T-helper 9 cell (primary cell): ENCODE results near the gene F13B.
"Not testable (repeated sequence)": the region's sequence is repeated elsewhere in the genome, so short reads cannot be mapped to it uniquely, and the experiment has no call there.

Experiments
- DNase-seq: peaks from one replicate; pipeline ENCODE4 v3.0.0-alpha.2; 2020

Gene F13B

GRCh38 chr1:197041486-197042353, 25.3 kb downstream of the F13B start:
- DNase-seq, result no peak

- DNase-seq, result no peak
Observed at GRCh38 chr1:197036861-197037260, 30.2 kb downstream of the F13B start.

GRCh38 chr1:197034631-197035339, 32.3 kb downstream of the F13B start:
- not testable (repeated sequence) for DNase-seq

GRCh38 chr1:197029749-197030148, 37.3 kb downstream of the F13B start:
- no peak for DNase-seq

GRCh38 chr1:197027359-197027758, 39.7 kb downstream of the F13B start:
- DNase-seq, result no peak

GRCh38 chr1:197024460-197024859, 42.6 kb downstream of the F13B start:
- no peak for DNase-seq

- DNase-seq, result no peak
Observed at GRCh38 chr1:197021716-197022115, 45.3 kb downstream of the F13B start.

GRCh38 chr1:197017558-197018146, 49.4 kb downstream of the F13B start:
- no peak for DNase-seq

GRCh38 chr1:197016751-197017150, 50.3 kb downstream of the F13B start:
- no peak for DNase-seq

GRCh38 chr1:197013234-197013633, 53.8 kb downstream of the F13B start:
- no peak for DNase-seq

GRCh38 chr1:197011614-197012013, 55.4 kb downstream of the F13B start:
- no peak for DNase-seq

GRCh38 chr1:197008861-197009260, 58.2 kb downstream of the F13B start:
- DNase-seq, result no peak

GRCh38 chr1:197003132-197003531, 63.9 kb downstream of the F13B start:
- DNase-seq, result no peak

- DNase-seq, result no peak
Observed at GRCh38 chr1:197001828-197002227, 65.2 kb downstream of the F13B start.

GRCh38 chr1:196997423-196997822, 69.6 kb downstream of the F13B start:
- no peak for DNase-seq

- no peak for DNase-seq
Observed at GRCh38 chr1:196993916-196994315, 73.1 kb downstream of the F13B start.

GRCh38 chr1:196991919-196992651, 75.0 kb downstream of the F13B start:
- not testable (repeated sequence) for DNase-seq
